Measurements from ENCODE around the gene ADGRB3.

Gene ADGRB3

DNA sequence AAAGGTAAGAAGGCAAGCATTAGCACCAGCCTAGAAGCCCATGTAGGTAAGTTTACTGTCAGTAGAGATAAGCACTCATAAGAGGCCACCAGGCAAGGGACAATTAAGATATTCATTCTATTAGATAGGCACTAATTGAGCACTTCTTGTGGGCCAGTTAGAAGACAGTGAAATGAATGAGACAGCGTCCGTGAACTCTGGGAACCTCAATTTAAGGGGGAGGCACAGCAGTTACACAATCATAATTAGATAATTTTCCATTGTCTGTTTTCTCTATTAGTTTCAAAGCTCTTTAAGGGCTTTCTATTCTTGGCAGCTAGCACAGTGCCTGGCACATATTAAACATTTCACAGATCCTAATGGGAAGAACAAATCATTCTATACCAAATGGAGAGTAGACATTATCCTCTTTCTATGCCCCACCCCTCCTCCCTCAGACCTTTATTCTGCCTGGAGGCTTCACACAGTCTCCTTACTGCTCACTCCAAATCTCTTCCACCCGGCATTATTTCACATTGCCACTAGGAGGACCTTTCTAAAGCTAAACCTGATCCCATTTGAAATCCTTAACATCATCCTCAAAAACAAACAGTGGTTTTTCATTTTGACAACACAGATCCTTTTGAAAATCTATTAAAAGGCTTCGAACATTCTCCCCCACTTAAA is 529.6 kb downstream of the ADGRB3 start:
- TF ChIP-seq, protein P1, sequence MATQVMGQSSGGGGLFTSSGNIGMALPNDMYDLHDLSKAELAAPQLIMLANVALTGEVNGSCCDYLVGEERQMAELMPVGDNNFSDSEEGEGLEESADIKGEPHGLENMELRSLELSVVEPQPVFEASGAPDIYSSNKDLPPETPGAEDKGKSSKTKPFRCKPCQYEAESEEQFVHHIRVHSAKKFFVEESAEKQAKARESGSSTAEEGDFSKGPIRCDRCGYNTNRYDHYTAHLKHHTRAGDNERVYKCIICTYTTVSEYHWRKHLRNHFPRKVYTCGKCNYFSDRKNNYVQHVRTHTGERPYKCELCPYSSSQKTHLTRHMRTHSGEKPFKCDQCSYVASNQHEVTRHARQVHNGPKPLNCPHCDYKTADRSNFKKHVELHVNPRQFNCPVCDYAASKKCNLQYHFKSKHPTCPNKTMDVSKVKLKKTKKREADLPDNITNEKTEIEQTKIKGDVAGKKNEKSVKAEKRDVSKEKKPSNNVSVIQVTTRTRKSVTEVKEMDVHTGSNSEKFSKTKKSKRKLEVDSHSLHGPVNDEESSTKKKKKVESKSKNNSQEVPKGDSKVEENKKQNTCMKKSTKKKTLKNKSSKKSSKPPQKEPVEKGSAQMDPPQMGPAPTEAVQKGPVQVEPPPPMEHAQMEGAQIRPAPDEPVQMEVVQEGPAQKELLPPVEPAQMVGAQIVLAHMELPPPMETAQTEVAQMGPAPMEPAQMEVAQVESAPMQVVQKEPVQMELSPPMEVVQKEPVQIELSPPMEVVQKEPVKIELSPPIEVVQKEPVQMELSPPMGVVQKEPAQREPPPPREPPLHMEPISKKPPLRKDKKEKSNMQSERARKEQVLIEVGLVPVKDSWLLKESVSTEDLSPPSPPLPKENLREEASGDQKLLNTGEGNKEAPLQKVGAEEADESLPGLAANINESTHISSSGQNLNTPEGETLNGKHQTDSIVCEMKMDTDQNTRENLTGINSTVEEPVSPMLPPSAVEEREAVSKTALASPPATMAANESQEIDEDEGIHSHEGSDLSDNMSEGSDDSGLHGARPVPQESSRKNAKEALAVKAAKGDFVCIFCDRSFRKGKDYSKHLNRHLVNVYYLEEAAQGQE (IDR thresholded peaks at IDR 0.05; ENCODE audit: low read depth) = no peak
- TF ChIP-seq YY1 (IDR thresholded peaks at IDR 0.05; ENCODE audit: low read depth) (no peak), NFIC (IDR thresholded peaks at IDR 0.05) (no peak), TEAD4 (IDR thresholded peaks at IDR 0.05) (no peak), FOXM1 (IDR thresholded peaks at IDR 0.05; ENCODE audit: borderline replicate concordance, low read depth) (no peak), EP300 (IDR thresholded peaks at IDR 0.05; ENCODE audit: borderline replicate concordance) (no peak), CEBPB (IDR thresholded peaks at IDR 0.05) (no peak), RAD21 (IDR thresholded peaks at IDR 0.05; ENCODE audit: low read depth) (no peak), TAF1 (IDR thresholded peaks at IDR 0.05; ENCODE audit: low read depth) (no peak), EGR1 (IDR thresholded peaks at IDR 0.05) (no peak), TCF12 (IDR thresholded peaks at IDR 0.05; ENCODE audit: low read depth) (no peak), ZBTB7A (IDR thresholded peaks at IDR 0.05; ENCODE audit: low read depth) (no peak)
- TF ChIP-seq, protein P2, sequence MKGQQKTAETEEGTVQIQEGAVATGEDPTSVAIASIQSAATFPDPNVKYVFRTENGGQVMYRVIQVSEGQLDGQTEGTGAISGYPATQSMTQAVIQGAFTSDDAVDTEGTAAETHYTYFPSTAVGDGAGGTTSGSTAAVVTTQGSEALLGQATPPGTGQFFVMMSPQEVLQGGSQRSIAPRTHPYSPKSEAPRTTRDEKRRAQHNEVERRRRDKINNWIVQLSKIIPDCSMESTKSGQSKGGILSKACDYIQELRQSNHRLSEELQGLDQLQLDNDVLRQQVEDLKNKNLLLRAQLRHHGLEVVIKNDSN (IDR thresholded peaks at IDR 0.05) = no peak
- TF ChIP-seq, protein P3, sequence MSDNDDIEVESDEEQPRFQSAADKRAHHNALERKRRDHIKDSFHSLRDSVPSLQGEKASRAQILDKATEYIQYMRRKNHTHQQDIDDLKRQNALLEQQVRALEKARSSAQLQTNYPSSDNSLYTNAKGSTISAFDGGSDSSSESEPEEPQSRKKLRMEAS (IDR thresholded peaks at IDR 0.05) = no peak

DNA sequence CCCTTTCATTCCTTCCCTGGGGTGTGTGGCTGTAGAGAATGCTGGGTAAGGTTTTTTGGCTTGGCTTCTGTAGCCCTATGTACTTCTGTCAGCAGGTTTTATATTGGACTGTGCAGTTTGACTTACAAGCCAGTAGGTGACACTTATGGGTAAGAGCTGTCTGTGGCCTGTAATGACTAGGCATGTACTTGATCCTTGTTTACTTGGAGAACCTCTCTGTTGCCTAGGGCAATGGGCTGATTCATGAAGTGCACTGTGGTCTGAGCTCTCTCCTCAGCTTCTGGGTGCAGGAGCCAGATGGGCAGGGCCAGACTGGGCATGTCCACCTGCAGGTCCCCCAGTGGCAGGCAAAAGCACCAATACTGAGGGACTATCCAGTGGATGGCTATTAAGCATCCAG is 544.6 kb downstream of the ADGRB3 start:
- TF ChIP-seq EP300 (IDR thresholded peaks at IDR 0.05; ENCODE audit: borderline replicate concordance) (no peak), YY1 (IDR thresholded peaks at IDR 0.05; ENCODE audit: low read depth) (no peak), EGR1 (IDR thresholded peaks at IDR 0.05) (no peak), CREB1 (IDR thresholded peaks at IDR 0.05; ENCODE audit: low read depth) (no peak), TEAD4 (IDR thresholded peaks at IDR 0.05) (no peak), NFIC (IDR thresholded peaks at IDR 0.05) (no peak), CEBPB (IDR thresholded peaks at IDR 0.05) (no peak), RAD21 (IDR thresholded peaks at IDR 0.05; ENCODE audit: low read depth) (no peak), TAF1 (IDR thresholded peaks at IDR 0.05; ENCODE audit: low read depth) (no peak), ZBTB7A (IDR thresholded peaks at IDR 0.05; ENCODE audit: low read depth) (no peak), FOXM1 (IDR thresholded peaks at IDR 0.05; ENCODE audit: borderline replicate concordance, low read depth) (no peak), TCF12 (IDR thresholded peaks at IDR 0.05; ENCODE audit: low read depth) (no peak)
- TF ChIP-seq, protein P3 (IDR thresholded peaks at IDR 0.05) = no peak
- TF ChIP-seq, protein P1 (IDR thresholded peaks at IDR 0.05; ENCODE audit: low read depth) = no peak

DNA sequence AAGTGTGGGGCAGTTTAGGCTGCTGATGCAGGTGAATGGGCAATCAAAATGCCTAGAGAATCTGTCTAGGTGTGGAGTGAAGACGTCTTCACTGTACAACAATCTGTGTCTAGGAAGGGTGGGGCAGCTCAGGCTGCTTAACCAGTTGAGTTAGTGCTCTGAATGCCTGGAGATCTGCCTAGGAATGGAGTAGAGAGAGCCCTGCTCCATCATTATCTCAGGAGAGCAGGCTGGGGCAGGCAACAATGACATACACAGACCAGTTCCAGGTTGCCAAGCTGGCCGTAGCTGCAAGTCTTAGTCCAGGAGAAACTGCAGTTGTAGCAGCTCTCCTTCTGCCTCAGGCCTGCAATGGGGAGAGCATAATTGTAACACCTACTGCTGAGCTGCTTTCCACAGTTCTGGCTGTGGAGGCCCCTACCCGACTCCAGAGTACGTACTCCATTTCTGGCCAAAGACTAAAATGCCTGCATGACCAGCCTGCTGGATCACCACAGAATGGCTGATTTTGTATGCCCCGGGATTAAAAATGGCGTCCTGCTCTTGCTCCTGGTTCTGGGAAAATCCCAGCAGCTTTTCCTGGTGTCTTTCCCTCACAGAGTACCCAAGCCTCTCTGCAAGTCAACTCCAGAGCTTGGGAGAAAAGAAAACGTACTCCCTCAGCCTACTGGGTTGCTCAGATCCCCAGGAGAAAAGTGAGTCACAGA is 545.4 kb downstream of the ADGRB3 start:
- no peak for TF ChIP-seq YY1 (IDR thresholded peaks at IDR 0.05; ENCODE audit: low read depth)
- no peak for TF ChIP-seq EGR1 (IDR thresholded peaks at IDR 0.05)
- TF ChIP-seq RAD21 (IDR thresholded peaks at IDR 0.05; ENCODE audit: low read depth) = no peak
- TF ChIP-seq, protein P1 (IDR thresholded peaks at IDR 0.05; ENCODE audit: low read depth) = no peak
- no peak for TF ChIP-seq TEAD4 (IDR thresholded peaks at IDR 0.05)
- no peak for TF ChIP-seq EP300 (IDR thresholded peaks at IDR 0.05; ENCODE audit: borderline replicate concordance)
- no peak for TF ChIP-seq NFIC (IDR thresholded peaks at IDR 0.05)
- no peak for TF ChIP-seq FOXM1 (IDR thresholded peaks at IDR 0.05; ENCODE audit: borderline replicate concordance, low read depth)
- TF ChIP-seq, protein P3 (IDR thresholded peaks at IDR 0.05) = no peak
- TF ChIP-seq TCF12 (IDR thresholded peaks at IDR 0.05; ENCODE audit: low read depth) = no peak
- TF ChIP-seq, protein P2 (IDR thresholded peaks at IDR 0.05) = no peak
- no peak for TF ChIP-seq ZBTB7A (IDR thresholded peaks at IDR 0.05; ENCODE audit: low read depth)

Data from Ishikawa (cell line).